ENCODE data around the gene GBP4.
A peak's percentile ranks its signal among the peaks of the same experiment; 100 is the strongest.

Gene GBP4

DNA sequence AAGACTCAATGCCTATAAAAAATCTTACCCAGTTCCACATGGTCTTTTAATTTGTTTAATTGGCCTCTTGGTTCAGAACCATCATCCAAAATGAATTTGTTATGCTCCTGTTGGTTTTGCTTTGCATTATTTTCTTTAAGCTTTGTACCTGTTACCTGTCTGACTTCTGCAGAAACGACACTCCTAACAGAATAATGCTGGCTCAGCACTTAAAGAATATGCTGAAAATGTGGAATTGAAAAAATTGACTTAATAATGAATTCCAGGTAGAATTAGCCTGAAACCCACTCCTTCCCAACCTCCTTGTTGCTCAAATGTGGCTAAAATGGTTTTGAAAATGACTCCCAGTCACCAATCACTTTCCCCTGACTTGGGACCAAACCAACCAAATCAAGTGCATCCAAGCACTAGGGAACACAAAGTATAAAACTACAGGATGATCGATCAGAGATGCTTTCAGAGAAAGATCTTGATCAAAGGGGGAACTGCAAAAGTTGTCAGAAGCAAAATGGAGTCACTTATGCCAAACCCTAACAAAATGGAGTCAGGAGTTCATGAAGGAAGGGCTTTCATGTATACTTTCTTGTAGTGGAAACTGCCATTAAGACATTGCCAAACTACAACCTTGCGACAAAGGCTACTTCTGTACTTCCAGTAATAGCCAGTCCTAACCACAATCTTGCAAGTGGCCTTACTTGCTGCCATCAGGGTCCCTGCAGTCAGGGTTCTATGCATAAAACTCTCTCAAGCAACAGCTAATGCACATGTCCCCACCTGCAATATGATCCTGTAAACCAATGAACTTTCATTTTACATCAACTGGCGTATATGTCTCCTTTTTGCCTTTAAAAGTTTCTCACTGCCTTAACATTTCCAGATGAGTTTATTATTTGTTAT, 28.3 kb downstream of the GBP4 start:
- peak; percentile 28 for DNase-seq

DNA sequence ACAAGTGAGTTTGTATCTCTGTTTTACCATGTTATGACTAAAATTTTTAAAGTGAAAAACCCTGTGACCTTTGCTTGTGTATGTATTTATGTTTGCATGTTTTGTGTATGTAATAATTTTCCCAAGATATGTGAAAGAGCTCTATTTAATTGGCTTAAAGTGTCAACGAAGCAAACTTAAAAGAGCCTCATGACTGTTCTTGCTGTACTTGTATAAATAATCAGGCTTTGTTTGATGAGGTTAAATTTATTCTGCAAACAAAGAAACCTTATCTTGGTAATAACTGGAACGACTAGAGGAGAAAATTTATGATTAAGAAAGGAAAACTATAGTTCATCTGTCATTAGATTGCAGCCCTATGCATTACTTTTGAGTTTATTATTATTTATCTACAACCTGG, 29.6 kb downstream of the GBP4 start:
- no peak for DNase-seq

DNA sequence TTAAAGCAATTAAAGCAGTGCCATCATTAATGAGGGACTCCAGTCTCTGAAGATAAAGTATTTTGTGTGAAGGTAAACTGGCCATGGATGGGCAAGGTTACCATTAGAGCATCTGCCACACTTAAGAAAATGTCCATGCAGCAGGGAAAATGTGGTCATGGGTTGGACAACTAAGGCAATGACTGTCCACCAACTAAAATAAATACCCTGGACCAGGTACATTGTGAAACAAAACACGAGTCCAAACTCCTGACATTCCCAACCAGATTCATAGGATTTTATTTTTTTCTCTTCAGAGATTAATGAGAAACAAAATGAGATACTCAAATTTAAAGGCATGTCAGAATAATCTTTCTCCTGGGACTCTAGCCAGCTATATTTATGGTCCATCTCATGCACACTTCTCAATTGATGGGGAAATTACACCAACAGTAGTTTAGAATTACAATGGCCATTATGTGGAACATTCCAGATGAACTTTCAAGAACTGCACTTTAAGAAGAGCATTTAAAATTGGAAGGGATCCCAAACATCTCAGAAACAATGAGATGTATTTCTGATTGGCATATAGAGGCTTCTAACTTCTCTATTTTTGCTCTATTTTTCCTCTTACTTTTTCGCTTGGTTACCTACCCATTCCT, 31.0 kb downstream of the GBP4 start:
- DNase-seq = no peak

GRCh38 chr1:89166705-89167104, 32.0 kb downstream of the GBP4 start:
- DNase-seq = peak; percentile 14

GRCh38 chr1:89165811-89166210, 32.9 kb downstream of the GBP4 start:
- peak; percentile 66 for DNase-seq

DNA sequence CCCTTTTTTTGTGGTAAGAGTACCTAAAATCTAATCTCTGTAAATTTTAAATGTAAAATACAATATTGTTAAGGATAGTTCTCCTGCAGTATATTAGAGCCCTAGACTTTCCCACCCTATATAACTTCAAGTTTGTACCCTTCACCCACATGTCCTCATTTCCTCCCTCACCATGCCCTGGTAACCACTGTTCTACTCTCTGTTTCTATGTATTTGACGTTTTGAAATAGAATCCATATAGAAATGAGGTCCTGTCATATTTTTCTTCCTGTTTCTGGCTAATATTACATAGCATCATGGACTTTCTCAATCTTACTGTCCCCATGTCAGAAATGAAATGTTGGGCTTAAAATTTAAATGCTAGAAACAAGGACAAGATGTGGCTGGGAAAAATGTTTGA, 47.7 kb downstream of the GBP4 start:
- DNase-seq = peak; percentile 85

GRCh38 chr1:89149976-89150375, 48.8 kb downstream of the GBP4 start:
- no peak for DNase-seq

- DNase-seq = no peak
Measured at GRCh38 chr1:89149229-89149628, 49.5 kb downstream of the GBP4 start.

GRCh38 chr1:89147678-89148658, 50.8 kb downstream of the GBP4 start:
- DNase-seq = peak; percentile 38

- peak; percentile 46 for DNase-seq
Measured at GRCh38 chr1:89146721-89147120, 52.0 kb downstream of the GBP4 start.

DNA sequence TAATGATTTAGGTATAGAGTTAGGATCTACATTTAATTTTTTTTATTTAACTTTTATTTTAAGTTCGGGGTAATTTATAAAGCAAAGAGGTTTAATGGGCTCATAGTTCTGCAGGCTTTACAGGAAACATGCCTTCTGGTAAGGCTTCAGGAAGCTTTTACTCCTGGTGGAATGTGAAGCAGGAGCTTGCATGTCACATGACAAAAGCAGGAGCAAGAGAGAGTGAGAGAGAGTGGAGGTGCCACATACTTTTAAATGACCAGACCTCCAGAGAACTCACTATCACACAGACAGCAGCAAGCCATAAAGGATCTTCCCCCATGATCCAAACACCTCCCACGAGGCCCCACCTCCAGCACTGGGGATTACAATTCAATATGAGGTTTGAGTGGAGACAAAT, 55.3 kb downstream of the GBP4 start:
- no peak for DNase-seq

DNA sequence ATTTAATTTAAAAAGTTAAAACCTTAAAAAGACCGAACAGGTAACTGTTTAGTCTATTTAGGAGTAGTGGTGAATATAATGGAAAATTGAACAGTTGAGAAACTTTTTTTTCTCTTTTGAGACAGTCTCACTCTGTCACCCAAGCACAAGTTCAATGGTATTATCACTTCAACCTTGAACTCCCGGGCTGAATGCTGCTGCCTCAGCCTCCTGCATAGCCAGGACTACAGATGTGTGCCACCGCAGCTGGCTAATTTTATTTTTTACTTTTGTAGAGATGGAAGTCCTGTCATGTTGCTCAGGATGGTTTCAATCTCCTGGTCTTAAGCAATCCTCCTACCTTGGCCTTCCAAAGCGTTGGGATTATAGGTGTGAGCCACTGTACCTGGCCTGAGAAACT, 56.6 kb downstream of the GBP4 start:
- no peak for DNase-seq

DNA sequence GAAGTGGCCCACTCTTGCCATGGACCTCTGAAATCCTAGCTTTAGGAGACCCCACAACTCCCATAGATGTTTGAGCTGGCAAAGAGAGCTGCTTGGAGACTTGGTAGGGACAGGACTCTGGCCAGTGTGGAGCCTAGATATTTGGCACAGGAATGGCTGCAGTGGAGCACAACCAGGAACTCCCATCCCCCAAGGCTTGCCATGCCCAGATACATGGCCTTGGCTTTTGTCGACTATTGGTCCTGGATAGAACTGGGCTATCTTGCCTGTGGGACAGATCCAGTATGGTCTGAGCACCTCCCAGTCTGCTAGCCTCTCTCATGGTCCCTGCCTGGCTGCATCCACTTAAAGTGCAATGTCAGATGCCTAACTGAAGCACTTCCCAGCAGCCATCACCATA, 65.0 kb downstream of the GBP4 start:
- DNase-seq = no peak
